Lung microvascular endothelial cell (primary cell): Measurements from ENCODE around the gene LGMN. TPM values are rescaled to one million over a fixed set of nuclear protein-coding genes. Genes with fewer than 3 reads are reported as not detected.

Experiments used
- DNase-seq, 2 donors: peaks; one replicate each; pipeline versions ENCODE4 v3.0.0 to v3.0.0-alpha.2; 2010; ENCODE audit warnings: low read depth in 2 of 2
- total RNA-seq: library from RNA; depleted of rRNA; stranded (reverse); fragments of >200 nt; gene quantifications from 2 replicates; pipeline ENCODE4 v1.2.1, GENCODE V29; 2014

Gene LGMN
- total RNA-seq, 1 donor from 2014 or later: 62.7 TPM

DNA sequence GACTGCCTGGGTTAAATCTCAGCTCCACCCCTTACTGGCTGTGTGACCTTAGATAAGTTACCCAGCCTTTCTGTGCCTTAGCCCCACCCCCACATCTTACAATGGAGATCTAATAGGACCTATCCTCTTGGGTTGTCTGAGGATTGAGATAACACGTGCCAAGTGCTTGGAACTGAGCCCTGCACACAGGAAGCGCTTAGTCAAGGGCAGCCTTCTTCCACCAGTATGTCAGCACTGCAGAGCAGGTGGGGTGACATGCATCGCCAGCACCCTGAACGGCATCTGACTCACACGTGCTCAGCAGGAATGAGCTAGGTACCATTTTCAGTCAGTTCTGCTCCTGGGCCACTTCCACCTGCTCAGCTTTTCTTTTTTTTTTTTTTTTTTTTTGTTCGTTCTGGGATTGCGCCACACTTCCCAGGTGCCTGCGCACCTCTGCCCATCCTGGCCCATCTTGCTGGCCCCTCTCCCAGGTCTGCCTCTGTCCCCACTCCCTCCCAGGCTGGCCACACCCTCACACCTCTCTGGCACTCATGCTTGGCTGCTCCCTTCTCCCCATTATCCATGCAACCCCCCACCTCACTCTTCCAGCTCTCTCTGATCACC is 19.6 kb downstream of the LGMN start:
- peak in 1 of 2 donors; percentile 75 for DNase-seq

DNA sequence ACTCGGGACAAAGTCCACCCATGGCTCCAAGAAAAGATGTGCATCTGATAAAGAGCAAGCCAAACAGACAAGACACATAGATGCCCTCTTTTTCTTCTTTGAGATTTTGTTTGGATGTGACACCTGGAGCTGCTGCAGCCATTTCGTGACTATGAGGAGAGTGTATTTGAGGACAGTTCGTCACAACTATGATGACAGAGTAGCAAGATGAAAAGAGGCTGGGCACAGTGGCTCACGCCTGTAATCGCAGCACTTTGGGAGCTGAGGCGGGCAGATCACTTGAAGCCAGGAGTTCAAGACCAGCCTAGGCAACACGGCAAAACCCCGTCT is 21.5 kb downstream of the LGMN start:
- no peak for DNase-seq

DNA sequence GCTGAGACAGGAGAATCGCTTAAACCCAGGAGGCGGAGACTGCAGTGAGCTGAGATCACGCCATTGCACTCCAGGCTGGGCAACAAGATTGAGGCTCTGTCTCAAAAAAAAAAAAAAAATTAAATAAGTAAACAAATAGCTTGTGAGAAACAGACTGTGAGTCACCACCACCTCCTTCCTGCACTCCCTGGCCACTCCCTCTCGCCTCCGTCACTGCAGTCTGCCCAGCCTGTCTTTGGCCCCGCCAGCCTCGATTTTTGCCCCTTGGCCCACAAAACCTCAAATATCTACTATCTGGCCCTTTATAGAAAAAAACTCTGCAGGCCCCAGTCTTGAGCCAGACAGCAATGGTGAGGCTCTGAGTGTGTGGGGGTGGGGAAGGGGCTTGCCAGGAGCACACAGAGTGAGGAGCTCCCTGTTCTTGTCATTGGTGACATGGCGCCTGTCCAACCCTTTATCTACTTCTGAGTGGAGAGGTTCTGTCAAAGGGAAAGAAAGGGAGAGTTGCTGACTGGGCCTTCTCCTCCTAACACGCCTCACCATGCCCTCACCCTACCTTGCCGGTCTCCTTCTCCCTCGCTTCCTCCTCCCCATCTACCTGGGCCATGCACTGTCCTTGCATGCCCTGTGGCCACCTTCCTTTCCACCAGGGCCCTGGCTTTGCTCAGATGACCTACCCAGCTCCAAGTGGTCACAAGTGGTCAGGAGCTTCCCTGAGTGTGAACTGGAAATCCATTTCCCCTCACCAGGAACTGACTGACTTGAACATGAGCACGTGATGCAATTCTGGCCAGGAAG is 22.1 kb downstream of the LGMN start:
- DNase-seq: peak; percentile 54 to 96

DNA sequence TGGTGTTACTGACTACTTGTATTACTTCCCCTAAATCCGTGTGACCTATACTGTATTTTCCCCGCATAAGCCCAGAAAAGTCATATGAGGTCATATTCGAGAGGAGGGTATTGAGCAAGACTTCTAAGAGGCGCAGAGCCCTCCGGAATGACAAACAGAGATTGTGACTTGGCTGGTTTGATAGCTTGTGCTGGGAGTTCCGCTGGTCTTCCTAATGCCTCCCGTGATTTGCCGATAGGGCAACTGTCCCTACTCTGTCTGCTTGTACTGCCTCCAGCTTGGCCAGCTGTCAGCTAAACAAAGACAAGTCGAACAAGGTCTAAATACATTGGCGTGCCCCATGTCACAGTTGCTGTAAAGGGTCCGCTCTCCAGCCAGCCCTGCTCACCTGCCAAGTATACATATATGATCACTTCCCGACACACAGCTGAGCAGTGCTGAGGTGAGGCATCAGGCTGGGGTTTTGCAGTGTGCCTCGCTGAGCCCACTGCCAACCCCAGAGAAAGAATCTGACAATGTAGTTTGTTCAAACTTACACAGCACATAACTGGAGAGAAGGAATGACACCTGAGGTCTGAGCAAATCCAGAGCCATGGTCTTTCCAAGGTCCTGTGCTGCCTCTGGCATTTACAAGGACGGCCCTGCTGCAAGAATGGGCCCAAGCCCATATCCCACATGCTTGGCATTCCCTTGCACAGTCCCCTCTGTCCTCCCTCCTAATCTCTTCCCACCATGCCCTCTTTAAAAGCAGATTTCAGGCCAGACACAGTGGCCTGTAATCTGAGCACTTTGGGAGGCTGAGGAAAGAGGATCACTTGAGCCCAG is 23.7 kb downstream of the LGMN start:
- DNase-seq: no peak

DNA sequence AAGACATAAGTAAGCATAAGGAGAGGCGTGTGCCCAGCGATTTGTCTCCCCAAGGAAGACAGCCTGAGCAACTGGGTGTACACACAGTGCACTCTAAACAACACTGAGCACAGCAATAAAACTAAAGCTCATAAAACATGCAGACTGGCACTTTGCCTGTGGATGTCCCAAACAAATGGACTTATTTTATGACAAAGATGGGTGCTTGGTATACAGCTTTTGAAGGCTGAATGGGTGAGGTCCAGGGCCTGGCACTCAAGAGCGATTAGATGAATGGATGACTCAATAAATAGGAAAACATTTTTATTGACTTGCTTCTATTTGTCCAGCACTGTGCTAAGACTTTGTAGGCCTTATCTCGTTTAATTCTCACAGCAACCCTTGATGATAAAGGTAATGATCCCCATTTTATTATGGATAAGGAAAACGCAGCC is 28.5 kb downstream of the LGMN start:
- DNase-seq: no peak

DNA sequence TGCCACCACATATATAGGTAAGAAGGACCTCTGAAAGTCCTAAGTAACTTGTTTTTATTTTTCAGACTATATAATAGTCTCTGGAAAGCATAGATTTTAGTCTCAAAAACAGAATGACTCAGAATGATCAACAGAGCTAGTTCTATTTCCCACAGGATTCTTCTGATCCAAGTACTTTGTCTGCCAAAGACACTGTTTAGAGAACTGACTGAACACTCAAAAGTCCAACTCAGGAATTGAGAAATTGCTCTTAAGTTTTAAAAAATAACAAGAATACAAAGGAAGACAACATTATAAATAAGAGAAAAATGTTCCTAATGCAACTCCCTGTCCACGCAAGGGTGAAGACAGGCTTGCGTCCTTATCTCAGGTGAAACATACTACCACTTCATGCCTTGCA is 29.0 kb downstream of the LGMN start:
- no peak for DNase-seq

DNA sequence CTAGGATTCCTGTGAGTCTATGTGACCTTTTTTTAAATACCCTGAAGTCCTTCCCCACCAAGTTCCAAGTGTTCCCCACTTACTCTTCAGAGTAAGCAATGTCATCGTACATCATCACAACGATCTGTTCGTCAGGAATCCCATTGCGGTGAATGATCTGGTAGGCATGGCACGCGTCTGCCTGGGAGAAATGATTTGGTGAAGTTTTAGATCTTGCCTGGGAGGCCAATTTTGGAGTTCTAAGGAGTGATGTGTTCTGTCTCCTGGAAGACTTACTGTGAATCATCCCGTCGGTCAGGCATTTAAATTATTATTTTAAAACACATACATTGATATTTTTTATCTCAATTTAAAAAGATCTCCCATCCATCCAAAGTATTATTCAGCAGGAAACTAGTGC is 29.8 kb downstream of the LGMN start:
- no peak for DNase-seq

DNA sequence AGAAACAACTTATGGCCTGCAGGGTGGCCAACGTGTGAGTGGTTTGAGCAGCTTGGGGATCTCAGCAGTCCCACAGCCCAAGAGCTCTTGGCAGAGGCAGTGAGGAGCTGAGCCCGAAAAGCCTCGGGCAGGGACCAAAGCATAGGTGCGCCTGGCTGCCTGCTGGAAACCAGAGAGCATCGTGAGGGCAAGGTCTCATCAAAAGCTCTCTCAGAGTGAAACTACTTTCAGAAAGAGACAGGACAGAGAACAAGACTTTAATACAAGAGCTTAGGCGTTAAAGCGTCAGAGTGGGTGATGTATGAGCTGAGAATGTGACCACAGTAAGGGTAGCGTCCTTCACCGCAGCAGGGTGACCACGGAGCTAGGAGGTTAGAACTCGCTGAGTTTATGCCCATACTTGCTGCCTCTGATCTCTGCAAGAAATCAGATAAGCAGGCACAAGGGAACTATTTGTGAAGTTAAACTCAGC is 30.8 kb downstream of the LGMN start:
- no peak for DNase-seq

DNA sequence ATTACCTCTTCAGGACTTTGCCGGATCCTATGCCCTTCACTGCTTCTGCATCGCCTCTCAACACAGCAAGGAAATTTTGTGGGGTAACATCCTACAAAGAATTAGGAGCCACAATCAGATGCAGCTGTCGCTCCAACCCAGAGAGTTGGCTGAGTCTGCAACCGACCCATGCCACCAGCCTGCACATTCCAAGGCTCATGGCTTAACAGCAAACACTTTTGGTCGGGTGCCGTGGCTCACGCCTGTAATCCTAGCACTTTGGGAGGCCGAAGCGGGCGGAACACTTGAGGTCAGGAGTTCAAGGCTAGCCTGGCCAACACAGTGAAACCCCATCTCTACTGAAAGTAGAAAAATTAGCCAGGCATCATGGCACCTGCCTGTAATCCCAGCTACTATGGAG is 32.3 kb downstream of the LGMN start:
- DNase-seq: no peak

DNA sequence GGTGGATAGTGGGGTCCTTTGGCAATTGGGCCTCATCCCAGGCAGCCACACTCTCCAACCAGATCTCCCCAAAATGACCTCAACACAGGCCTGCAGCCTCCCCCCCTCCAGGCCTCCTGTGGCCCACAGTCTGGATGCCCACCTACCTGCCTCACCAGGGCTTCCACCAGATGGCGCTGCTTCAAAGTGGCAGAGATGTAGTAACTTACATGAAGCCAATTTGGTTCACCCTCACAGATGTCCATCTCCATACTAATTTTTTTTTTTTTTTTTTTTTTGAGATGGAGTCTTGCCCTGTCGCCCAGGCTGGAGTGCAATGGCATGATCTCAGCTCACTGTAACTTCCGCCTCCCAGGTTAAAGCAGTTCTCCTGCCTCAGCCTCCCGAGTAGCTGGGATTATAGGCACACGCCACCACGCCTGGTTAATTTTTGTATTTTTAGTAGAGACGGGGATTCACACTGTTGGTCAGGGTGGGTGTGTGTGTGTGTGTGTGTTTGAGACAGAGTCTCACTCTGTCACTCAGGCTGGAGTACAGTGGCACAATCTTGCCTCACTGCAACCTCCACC is 33.6 kb downstream of the LGMN start:
- DNase-seq: peak; percentile 77 to 81

DNA sequence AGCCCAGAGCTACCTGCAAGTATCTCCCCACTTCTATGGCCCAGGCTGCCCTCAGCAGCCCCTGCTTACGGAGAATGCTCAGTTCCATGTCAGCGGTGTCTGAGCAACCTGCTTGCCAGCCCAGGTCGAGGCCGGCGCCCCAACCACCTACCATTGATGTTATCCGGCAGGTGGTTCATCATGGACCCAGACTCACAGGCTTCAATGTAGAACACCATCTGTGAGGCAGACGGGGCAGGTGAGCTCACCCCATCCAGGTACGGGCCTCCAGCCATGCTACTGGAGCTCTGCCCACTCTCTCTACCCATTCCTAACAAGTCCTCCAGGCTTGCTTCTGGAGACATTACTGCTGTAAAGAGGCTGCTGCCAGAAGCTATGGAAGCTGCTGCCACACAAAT is 35.8 kb downstream of the LGMN start:
- DNase-seq: no peak

DNA sequence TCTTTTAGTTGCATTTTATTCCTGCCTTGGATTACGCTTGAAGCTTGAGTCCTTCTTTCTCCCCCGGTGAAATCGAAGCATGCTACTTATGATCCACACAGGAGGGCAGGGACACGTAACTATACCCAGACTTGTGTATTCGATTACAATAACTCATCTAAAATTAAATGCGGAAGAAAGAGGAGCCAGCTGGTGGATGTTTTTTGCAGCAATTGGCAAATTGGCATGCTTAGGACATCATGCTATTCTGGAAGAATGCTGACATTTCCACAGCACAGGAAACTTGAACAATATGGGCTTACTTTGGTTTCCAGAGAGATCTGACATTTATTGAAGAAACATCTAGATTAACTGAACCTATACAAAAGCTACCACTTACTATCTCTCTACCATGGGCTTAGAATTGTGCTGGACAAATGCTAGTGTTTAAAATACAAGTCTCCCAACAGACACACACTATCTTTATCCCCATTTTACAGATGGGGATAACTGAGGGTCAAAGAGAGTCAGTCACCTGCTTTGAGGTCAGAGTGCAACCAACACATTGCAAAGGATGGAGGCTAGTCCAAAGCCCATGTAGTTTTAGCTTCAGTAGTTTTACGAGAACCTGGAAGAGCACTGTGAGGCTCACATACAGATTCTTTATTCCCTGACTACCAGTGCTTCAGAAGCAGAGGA is 36.3 kb downstream of the LGMN start:
- no peak for DNase-seq

DNA sequence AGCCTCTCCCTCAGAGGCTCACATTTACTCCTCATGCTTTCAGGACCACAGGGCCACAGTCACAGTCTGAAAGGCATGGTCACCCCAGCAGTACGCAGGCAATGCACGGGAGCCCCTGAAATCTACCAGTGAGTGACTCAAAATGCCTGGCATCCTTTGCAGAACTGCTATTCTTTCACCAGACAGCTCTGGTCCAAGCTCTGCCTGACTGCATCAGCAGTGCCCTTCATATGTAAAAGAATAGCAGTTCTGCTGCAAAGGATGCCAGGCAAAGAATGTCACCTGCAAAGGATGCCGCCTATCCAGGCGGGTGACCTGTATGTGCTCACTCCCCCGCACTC is 38.5 kb downstream of the LGMN start:
- DNase-seq: no peak

DNA sequence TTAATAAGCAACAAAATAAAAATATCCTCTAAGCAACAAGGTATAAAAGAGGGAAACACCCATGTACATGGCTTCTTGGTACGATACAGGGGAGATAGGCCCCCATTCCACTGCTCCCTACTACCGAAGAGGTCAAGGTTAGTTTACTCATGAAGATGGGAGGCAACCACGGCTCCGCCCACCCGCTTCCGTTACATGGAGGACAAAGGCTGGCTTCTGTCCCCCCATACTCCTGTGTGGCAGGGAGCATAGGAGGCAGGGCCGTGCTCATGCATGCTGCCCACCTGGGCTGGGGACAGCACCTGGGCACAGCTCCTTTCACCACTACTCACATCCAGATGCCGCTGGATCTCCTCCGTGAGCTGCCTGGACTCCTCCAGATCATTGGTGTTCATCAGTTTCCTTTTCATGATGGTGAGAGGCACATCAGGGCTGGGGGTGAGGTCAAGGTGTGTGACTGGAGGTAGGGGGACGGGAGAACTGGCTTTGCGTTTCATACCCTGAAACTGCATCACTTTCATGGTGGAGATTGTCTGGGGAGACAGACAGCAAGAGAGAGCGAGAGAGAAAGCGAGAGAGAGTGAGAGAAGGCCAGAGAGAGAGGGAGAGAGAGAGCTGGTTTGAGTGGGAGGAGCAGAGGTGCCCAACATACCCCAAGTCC is 39.0 kb downstream of the LGMN start:
- DNase-seq: no peak

DNA sequence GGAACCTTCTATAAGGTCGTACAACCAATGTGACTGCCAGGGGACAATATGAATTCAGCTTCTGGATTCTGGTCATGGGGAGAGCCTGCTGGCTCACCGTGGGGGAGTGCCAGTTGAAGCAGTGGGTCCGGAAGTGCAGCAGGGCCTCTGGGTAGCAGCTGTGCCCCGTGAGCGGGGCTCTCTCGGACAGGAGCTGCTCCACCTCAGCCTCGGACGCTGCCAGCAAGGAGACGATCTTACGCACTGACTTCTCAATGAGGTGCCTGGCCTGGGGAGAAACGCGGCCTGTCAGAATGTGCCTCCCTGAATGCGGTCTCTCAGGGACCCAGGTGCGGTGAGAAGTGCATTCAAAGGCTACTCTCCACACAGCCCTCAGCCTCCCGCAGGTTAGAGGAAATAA is 42.0 kb downstream of the LGMN start:
- DNase-seq: no peak

DNA sequence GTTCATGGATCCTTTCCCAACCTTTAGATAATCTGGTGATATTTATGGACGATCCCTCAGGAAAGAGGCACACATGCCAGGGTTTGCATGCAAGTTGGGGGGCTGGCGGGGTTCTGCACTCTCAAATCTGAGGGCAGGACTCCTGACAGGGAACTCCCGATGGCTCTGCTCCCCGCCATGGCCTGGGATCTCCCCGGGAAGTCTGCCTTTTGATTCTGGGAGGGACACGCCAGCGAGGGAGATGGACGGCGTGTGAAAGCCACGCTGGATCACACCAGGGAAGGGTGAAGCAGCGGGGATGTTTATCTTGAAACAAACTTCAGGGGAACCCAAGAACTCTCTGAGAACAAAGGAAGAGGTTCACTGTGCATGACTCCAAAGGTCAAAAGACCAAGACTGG is 43.6 kb downstream of the LGMN start:
- DNase-seq: no peak

DNA sequence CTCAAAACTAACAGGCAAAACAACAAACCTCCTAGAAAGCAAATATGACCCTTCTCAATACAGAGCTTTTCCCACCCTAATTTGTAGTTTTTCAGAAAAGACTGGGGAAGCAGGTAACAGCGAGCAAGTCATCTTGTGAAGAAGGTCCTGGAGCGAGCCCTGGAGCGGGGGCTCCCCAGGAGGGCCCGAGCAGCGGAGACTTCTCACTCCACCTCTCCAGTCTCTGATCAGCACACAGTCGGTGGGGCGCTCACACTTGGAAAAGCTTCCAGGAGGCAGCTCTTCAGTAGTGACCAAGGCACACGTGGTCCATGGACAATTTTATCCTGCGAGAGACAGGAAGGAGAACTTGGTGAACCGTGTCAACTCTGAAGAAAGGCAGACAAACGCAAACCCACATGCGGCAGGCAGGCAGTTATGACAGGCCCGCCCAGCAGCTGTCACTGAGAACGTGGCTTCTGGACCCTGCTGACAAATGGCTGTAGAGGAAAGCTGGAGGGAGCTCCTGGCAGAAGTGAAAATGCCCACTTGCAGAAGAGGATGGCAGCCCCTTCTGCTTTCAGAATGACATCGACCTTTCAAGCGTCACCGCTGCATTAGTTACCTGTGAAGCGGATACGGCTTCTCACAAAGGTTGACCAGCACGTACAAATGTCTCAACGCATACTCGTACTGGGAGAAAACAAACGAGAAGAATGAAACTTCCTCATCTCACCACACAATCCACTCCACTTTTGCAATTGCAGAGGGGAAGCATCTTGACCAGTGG is 44.2 kb downstream of the LGMN start:
- DNase-seq: no peak

DNA sequence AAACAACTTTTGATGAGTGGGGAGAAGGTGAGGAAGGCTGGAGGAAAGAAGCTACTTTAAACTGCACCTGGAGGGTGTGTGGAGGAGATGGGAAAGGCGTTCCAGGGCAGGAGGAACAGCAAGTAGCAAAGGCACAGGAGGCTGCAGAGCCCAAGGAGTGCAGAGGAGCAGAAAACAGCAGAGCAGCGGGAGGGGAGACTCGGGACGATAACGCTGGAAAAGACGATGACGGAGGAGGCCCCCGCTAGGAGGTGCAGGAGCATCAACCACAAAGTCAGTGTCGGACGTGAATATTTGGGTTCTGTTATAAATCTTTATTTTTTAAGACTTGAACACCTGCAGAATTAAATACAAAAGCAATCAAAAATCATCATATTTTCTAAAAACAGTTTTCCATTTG is 44.9 kb downstream of the LGMN start:
- DNase-seq: no peak

DNA sequence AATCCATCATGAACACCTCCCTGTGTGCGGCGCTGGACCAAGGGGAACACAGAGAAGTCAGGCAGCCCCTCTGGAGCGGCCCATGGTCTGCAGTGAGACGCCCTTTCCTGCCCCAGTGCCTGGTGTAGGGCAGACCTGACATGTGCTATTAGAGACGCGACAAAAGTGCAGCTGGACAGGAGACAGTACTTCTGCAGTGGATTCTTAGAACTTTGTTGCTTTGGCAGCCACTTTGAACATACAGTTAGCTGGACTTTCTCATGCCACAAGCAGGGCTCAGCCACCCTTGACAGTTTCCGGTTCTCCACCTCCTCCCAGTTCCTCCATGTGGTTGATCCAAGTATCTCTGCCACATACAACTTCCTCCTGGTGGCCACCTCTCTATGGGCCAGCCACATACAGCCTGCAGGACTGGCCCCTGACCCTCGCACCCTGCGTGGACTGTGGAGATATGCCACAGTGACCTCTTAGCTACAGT is 45.9 kb downstream of the LGMN start:
- no peak for DNase-seq

DNA sequence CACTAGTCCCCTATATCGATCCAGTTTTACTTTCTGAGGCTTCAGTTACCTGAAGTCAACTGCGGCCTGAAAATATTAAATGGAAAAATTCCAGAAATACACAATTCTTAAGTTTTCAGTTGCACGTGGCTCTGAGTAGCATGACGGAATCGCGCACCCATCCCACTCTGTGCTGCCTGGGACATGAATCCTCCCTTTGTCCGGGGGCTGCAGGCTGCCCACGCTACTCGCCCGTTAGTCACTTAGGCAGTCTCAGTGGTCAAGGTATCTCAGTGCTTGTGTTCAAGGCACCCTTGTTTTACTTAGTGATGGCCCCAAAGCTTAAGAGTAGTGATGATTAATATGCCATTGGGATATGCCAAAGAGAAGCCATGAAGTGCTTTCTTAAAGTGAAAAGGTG is 46.6 kb downstream of the LGMN start:
- no peak for DNase-seq
